Measurements from ENCODE around the gene CRAT.

GRCh38 chr9:129125478-129125877 is 14.9 kb upstream of the CRAT start:
- no peak for TF ChIP-seq RAD21 (conservative IDR thresholded peaks at IDR 0.05 in 1 of 2, IDR thresholded peaks at IDR 0.05 in 1 of 2)
- TF ChIP-seq BHLHE40 (IDR thresholded peaks at IDR 0.05; ENCODE audit: low read depth, low read length) = no peak
- TF ChIP-seq CTCF (IDR thresholded peaks at IDR 0.05) = no peak
- TF ChIP-seq FOXS1 (CRISPR knock-in tag; IDR thresholded peaks at IDR 0.05) = no peak
- no peak for TF ChIP-seq CHD2 (IDR thresholded peaks at IDR 0.05; ENCODE audit: low read length, partially characterized antibody)
- no peak for TF ChIP-seq RCOR1 (IDR thresholded peaks at IDR 0.05; ENCODE audit: low read depth, low read length)

Data from A549 (cell line).